Mesenchymal stem cell (in vitro differentiated cells and primary cell): ENCODE data around the gene KLF13.
A peak's percentile ranks its signal among the peaks of the same experiment; 100 is the strongest.

Experiments
- DNase-seq: peaks from one replicate; pipeline ENCODE4 v3.0.0-alpha.2; 2013
- H2AFZ ChIP-seq: one replicate; pipeline ENCODE4 v1.6.1; 2013; ENCODE audit warnings: low read depth, mild to moderate bottlenecking, control low read depth, inconsistent platforms, low read length, moderate library complexity
- H2AK5ac ChIP-seq: 2 replicates; pipeline ENCODE4 v1.6.1; 2013; ENCODE audit warnings: low read length, moderate library complexity, mild to moderate bottlenecking, inconsistent platforms; ENCODE audit not compliant: severe bottlenecking
- H2BK120ac ChIP-seq: one replicate; pipeline ENCODE4 v1.6.1; 2013; ENCODE audit warnings: low read depth, mild to moderate bottlenecking, inconsistent platforms, low read length, moderate library complexity
- H2BK12ac ChIP-seq, 2 experiments: one replicate each; pipeline ENCODE4 v1.6.1; 2013; ENCODE audit warnings: inconsistent platforms in 2 of 2, low read length in 2 of 2, mild to moderate bottlenecking in 2 of 2, moderate library complexity in 2 of 2, control low read depth in 1 of 2
- H2BK15ac ChIP-seq: one replicate; pipeline ENCODE4 v1.6.1; 2013; ENCODE audit warnings: mild to moderate bottlenecking, low read depth, inconsistent platforms; ENCODE audit not compliant: poor library complexity, severe bottlenecking
- H2BK5ac ChIP-seq: 2 replicates; pipeline ENCODE4 v1.6.1; 2013; ENCODE audit warnings: low read depth, mild to moderate bottlenecking, low read length, control low read depth, inconsistent platforms; ENCODE audit not compliant: poor library complexity, severe bottlenecking
- H3K14ac ChIP-seq, 2 experiments: one replicate each; pipeline ENCODE4 v1.6.1; 2013; ENCODE audit warnings: inconsistent platforms in 2 of 2, low read length in 2 of 2, control low read depth in 1 of 2, mild to moderate bottlenecking in 1 of 2, moderate library complexity in 1 of 2
- H3K18ac ChIP-seq, 2 experiments: one replicate each; pipeline ENCODE4 v1.6.1; 2013; ENCODE audit warnings: inconsistent platforms in 2 of 2, low read length in 2 of 2, control low read depth in 1 of 2, low read depth in 1 of 2, mild to moderate bottlenecking in 1 of 2
- H3K23ac ChIP-seq, 2 experiments: one replicate each; pipeline ENCODE4 v1.6.1; 2013; ENCODE audit warnings: inconsistent platforms in 2 of 2, low read length in 2 of 2, mild to moderate bottlenecking in 2 of 2, moderate library complexity in 2 of 2, control low read depth in 1 of 2
- H3K27ac ChIP-seq: 2 replicates; pipeline ENCODE4 v1.5.1; 2013; ENCODE audit warnings: mild to moderate bottlenecking, moderate library complexity, low read length, control low read depth, inconsistent platforms; ENCODE audit not compliant: poor library complexity, severe bottlenecking
- H3K27me3 ChIP-seq, 2 experiments: 2 replicates each; pipeline versions ENCODE4 v1.6.1 to v1.7.0; 2013; ENCODE audit warnings: low read length in 2 of 2, mild to moderate bottlenecking in 2 of 2, moderate library complexity in 2 of 2, control low read depth in 1 of 2, inconsistent platforms in 1 of 2; ENCODE audit not compliant: control insufficient read depth in 1 of 2, insufficient read depth in 1 of 2
- H3K36me3 ChIP-seq, 2 experiments: 2 replicates each; pipeline versions ENCODE4 v1.6.1 to v1.7.0; 2013; ENCODE audit warnings: low read length in 2 of 2, control low read depth in 1 of 2, inconsistent platforms in 1 of 2, low read depth in 1 of 2, mild to moderate bottlenecking in 1 of 2; ENCODE audit not compliant: insufficient read depth in 2 of 2, control insufficient read depth in 1 of 2
- H3K4ac ChIP-seq, 2 experiments: one replicate each; pipeline ENCODE4 v1.6.1; 2013; ENCODE audit warnings: inconsistent platforms in 2 of 2, low read length in 2 of 2, mild to moderate bottlenecking in 2 of 2, moderate library complexity in 2 of 2, control low read depth in 1 of 2, low read depth in 1 of 2
- H3K4me1 ChIP-seq: 2 replicates; pipeline ENCODE4 v1.6.1; 2013; ENCODE audit warnings: low read depth, low read length, control low read depth; ENCODE audit not compliant: control insufficient read depth, insufficient read depth
- H3K4me2 ChIP-seq: 2 replicates; pipeline ENCODE4 v1.6.1; 2013; ENCODE audit warnings: low read length, mild to moderate bottlenecking, inconsistent platforms; ENCODE audit not compliant: poor library complexity, severe bottlenecking
- H3K4me3 ChIP-seq, 2 experiments: 2 replicates each; pipeline versions ENCODE4 v1.5.1 to v1.7.0; 2013; ENCODE audit warnings: low read length in 2 of 2, mild to moderate bottlenecking in 2 of 2, control low read depth in 1 of 2, low read depth in 1 of 2; ENCODE audit not compliant: insufficient read depth in 1 of 2
- H3K79me1 ChIP-seq: replicated peaks from 2 replicates; pipeline ENCODE4 v1.6.1; 2013; ENCODE audit warnings: mild to moderate bottlenecking, control low read depth, low read length, inconsistent platforms; ENCODE audit not compliant: poor library complexity, severe bottlenecking
- H3K9ac ChIP-seq: 2 replicates; pipeline ENCODE4 v1.7.0; 2013; ENCODE audit warnings: mild to moderate bottlenecking, low read length, moderate library complexity
- H3K9me3 ChIP-seq: 2 replicates; pipeline ENCODE4 v1.7.0; 2013; ENCODE audit warnings: mild to moderate bottlenecking, low read length; ENCODE audit not compliant: control insufficient read depth
- H4K8ac ChIP-seq: one replicate; pipeline ENCODE4 v1.6.1; 2013; ENCODE audit warnings: inconsistent platforms, mild to moderate bottlenecking, low read length, moderate library complexity
- H4K91ac ChIP-seq: one replicate; pipeline ENCODE4 v1.6.1; 2013; ENCODE audit warnings: mild to moderate bottlenecking, low read length, inconsistent platforms
- WGBS: methylation state at CpG from one replicate; pipeline ENCODE4 v1.1.7; 2013; ENCODE audit warnings: mixed read lengths; 5-methylcytosine and 5-hydroxymethylcytosine counted together

The KLF13 gene

GRCh38 chr15:31387092-31387478, 60.5 kb downstream of the KLF13 start:
- Histone ChIP-seq H2BK5ac (no peak overlapping the region), H4K8ac (no peak overlapping the region), H3K4ac (no peak overlapping the region), H3K9ac (no peak overlapping the region), H3K4me3 (no peak overlapping the region), H3K18ac (no peak overlapping the region), H3K14ac (no peak overlapping the region), H3K4me1 (peaks cover 11% of the 10 kb centered on the region), H4K91ac (no peak overlapping the region), H2BK12ac (no peak overlapping the region), H2BK15ac (no peak overlapping the region), H3K79me1 (no peaks in the 10 kb centered on the region), H2AFZ (no peak overlapping the region), H3K23ac (no peak overlapping the region), H2BK120ac (no peak overlapping the region), H3K36me3 (peaks cover 2 to 4% of the 10 kb centered on the region in 2 experiments), H3K9me3 (no peaks in the 10 kb centered on the region), H3K27me3 (no peaks in the 10 kb centered on the region), H3K4me2 (no peak overlapping the region), H2AK5ac (no peak overlapping the region), H3K27ac (no peak overlapping the region)
- 100% methylated on average over 2 of the region's 2 CpGs for WGBS
- DNase-seq: no peak

GRCh38 chr15:31387479-31388118, 61.0 kb downstream of the KLF13 start:
- Histone ChIP-seq H3K4me3 (no peak overlapping the region), H2AK5ac (no peak overlapping the region), H3K4me1 (peaks cover 14% of the 10 kb centered on the region), H2BK120ac (no peak overlapping the region), H4K91ac (no peak overlapping the region), H4K8ac (no peak overlapping the region), H3K23ac (peak overlapping the region in 1 of 2 experiments; percentile 57), H3K4me2 (no peak overlapping the region), H3K9me3 (no peaks in the 10 kb centered on the region), H3K4ac (no peak overlapping the region), H3K79me1 (no peaks in the 10 kb centered on the region), H2AFZ (no peak overlapping the region), H3K27me3 (no peaks in the 10 kb centered on the region), H3K9ac (peak overlapping the region; percentile 42), H2BK5ac (no peak overlapping the region), H3K36me3 (no peaks in the 10 kb centered on the region), H3K18ac (no peak overlapping the region), H3K27ac (no peak overlapping the region), H3K14ac (no peak overlapping the region), H2BK12ac (no peak overlapping the region), H2BK15ac (no peak overlapping the region)
- WGBS: 61% methylated on average over 6 of the region's 6 CpGs
- no peak for DNase-seq

- Histone ChIP-seq H2BK15ac (no peak overlapping the region), H3K4me3 (no peak overlapping the region), H3K79me1 (no peaks in the 10 kb centered on the region), H4K91ac (no peak overlapping the region), H3K4me2 (no peak overlapping the region), H2BK120ac (no peak overlapping the region), H2AFZ (no peak overlapping the region), H3K9ac (no peak overlapping the region), H3K18ac (no peak overlapping the region), H2BK12ac (no peak overlapping the region), H3K4me1 (peaks cover 24% of the 10 kb centered on the region), H3K9me3 (no peaks in the 10 kb centered on the region), H3K23ac (no peak overlapping the region), H2AK5ac (no peak overlapping the region), H3K14ac (no peak overlapping the region), H4K8ac (no peak overlapping the region), H2BK5ac (no peak overlapping the region), H3K27me3 (no peaks in the 10 kb centered on the region), H3K27ac (no peak overlapping the region), H3K36me3 (no peaks in the 10 kb centered on the region), H3K4ac (no peak overlapping the region)
- 73% methylated on average over 2 of the region's 4 CpGs for WGBS
- DNase-seq: no peak
These were observed 62.9 kb downstream of the KLF13 start for GRCh38 chr15:31389576-31389975.

GRCh38 chr15:31390029-31390428, 63.4 kb downstream of the KLF13 start:
- Histone ChIP-seq H3K4me1 (peaks cover 24% of the 10 kb centered on the region), H3K18ac (no peak overlapping the region), H3K27ac (no peak overlapping the region), H3K14ac (no peak overlapping the region), H3K79me1 (no peaks in the 10 kb centered on the region), H3K9me3 (no peaks in the 10 kb centered on the region), H2BK5ac (no peak overlapping the region), H4K8ac (no peak overlapping the region), H3K9ac (no peak overlapping the region), H2AFZ (no peak overlapping the region), H3K4me2 (no peak overlapping the region), H2BK120ac (no peak overlapping the region), H2AK5ac (no peak overlapping the region), H3K23ac (no peak overlapping the region), H3K4ac (no peak overlapping the region), H3K36me3 (no peaks in the 10 kb centered on the region), H3K27me3 (no peaks in the 10 kb centered on the region), H4K91ac (no peak overlapping the region), H2BK12ac (no peak overlapping the region), H3K4me3 (no peak overlapping the region), H2BK15ac (no peak overlapping the region)
- no peak for DNase-seq
- WGBS: 90% methylated on average over 3 of the region's 3 CpGs
